EL (cell line): ENCODE measurements around the gene SEL1L.
"Not testable (repeated sequence)": the region's sequence is repeated elsewhere in the genome, so short reads cannot be mapped to it uniquely, and the experiment has no call there.

Experiments used
- DNase-seq: peaks from one replicate; pipeline ENCODE4 v3.0.0-alpha.2; 2016

Gene SEL1L

DNA sequence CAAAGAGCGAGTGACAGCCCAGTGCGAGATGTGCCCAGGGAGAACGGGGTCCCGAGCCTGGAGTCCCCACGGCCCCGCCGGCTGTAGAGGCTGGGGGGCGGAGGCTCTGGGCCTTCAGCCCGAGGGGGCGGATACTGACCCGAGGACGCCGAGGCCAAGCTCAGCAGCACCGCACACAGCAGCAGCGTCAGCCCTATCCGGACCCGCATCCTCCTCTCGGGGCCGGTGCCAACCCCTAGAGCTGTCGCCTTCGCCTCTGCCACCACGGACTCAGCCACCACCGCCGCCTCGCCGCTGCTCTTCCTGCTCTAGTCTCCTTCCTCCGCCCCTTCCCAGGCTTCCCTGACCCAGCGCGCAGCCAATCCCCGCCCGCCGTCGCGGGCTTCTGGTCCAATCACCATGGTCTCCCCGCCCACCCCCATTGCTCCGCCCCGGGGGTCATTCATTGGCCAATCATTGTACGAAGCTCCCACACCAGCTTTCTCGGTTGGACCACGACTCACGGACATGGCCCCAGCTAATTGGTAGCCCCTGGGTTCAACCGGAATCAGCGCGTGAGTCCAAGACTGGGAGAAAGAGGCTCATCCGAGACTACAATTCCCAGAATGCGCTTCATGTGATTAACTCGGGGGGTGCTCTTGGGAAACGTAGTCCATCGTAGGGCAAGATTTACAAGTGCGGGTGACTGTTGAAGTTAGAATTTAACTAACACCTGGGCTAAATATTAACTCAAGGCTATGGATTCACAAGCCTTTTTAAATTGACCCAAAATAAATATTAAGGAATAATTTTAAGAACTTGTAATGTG is at the start of gene SEL1L:
SEL1L (minus strand) TSS at position 318 of the 808 bp plus-strand sequence; CDS start at position 209, 109 bp downstream.
- DNase-seq = peak; percentile 100

DNA sequence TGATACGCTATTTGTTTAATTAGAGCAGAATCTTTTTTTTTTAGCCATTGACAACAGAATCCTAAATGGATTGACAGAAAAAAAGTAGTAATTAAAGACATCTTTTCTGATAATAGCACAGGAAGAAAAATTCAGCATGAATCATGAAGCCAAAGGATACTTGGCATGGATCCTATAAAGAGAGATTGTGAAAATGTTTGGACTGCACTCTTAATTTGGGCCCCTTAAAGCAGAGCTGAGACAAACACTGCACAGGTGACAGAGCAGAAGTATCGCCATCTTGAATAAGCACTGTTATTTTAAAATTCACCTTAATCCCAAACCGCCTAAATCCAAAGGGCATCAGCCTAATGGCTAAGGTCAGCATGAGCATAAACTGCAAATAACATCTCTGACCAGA is 48.8 kb upstream of the SEL1L start:
- no peak for DNase-seq

DNA sequence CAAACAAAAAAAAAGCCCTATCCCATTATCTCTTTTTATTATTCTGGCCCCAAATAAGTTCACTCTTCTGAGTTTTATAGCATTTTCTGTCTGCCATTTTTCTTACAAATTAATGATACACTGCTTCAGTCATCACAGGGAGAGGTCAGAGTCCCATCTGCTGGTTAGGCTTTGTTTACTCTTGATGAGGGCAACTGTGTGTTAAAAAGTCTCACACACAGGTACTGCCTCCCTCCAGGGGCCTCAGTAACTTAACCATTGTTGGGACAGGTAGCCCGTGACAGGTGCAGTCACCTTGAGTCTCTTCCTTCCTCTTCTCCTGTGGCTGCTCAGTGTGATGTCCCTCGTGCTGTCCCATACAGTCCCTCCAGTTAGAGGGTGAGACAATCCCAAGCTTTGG is 45.5 kb upstream of the SEL1L start:
- no peak for DNase-seq

DNA sequence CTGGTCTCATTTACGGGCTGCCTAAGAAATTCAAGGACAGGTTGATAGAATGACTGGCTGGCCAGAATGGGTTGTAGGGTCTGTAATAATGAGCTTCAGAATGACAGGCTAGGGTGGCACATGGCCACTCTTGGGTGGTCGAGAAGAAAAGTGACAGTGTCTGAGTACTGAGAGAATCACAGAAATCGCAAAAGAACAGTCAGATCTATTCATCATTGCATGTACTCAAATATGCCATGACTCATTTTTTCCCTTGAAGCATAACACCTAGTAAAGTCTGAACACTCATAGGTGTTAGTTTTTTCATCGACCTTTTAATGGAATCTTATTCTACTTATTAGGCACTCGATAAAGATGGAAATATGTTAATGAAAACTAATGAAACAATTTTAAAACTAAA is 37.8 kb upstream of the SEL1L start:
- no peak for DNase-seq

DNA sequence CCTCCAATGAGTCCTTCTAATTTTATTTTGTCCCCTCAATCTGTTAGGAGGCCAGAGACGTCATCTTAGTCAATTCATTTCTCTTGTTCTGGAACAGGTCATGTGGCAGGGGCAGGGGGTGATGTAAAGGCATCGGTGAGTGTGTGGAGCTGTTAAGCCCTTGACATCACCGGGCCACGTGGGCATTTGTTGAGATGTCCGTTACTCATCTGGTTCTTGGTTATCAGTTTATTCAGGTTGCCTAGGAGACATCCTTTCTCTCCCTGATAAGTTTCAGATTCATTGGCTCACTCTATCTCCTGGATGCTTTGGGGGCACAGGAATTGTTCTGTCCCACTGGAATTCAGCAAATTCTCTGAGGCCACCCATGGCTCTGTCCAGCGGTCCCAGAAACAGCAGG is 33.6 kb upstream of the SEL1L start:
- no peak for DNase-seq

DNA sequence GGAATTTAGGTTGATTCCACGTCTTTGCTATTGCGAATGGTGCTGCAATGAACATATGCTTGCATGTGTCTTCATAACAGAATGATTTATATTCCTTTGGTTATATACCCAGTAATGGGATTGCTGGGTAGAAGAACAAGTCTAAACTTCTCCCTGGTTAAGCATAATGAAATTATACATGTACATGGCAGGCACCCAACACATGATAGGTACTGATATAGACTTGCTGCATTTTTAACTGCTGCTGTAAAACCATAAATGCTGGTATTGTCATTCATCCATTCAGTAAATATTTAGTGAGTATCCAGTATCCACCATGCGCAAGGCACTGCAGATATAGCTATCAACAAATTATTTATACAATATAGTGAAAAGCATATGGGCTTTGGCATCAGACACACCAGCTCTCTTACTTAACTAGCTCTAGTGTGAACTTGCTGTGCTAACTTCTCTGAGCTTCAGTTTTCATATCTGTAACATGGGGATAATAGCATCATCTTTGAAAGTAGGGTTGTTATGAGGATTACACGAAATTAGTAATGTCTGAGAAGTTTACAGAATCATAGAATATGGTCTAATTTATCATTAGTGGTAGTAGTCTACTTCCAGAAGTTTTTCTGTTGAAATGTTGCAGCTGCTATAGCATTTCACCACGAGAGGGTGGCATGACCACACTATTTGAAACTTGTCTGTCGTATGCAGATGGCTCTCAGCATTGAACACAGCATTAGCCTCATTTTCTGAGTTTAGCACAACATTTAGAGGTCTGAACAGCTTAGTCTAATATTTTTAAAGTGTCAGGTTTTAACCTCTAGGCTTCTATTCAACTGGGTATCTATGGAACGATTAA is 32.0 kb upstream of the SEL1L start:
- peak; percentile 16 for DNase-seq

DNA sequence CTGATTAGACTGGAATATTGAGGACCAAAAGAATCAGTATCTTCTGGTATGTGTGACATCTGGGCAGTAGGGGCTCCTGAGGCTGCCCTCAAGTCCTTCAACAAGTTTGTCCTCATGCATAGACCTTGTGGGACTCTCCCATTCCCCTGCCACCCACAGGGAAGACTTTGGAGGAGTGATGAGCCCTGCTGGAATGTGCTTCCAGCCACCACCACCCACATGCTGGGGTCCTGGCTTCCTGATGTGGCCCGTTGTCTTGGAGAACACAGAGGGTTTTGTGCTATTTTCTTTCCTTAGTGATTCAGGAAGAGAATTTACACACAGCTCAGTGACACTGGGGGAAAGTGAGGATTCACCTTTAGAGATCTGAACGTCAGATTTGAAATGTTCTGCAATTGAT is 29.2 kb upstream of the SEL1L start:
- DNase-seq = no peak

DNA sequence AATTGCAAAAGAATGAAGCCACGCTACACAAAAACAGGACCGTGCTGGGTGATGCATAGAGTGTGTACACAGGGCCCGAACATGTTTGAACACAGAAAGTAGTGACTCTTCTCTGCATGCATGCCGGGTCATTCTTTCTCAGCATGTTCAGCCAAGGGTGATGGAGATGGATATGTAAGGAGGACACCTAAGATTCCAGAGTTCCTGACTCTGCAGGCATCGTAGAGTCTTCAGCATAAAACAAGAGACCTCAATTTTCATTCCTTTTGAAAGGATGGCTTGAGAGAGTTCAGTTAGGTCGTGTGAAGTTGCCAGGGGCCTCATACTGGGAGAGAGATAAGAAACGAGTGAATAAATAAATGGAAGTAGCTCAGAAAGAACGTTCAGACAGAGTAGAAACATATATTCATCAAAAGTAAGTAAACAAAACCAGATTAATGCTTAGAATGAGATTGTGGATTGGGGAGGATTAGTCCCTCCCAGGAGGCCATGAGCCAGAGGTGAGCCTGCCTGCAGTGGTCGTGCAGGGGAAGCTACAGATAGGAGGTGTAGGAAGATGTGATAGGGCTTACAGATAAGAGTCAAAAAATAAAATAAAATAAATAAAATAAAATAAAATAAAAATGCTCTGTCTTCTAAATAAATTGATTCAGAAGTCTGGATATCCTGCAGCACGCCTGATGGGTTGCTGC is 27.6 kb upstream of the SEL1L start:
- DNase-seq = no peak

DNA sequence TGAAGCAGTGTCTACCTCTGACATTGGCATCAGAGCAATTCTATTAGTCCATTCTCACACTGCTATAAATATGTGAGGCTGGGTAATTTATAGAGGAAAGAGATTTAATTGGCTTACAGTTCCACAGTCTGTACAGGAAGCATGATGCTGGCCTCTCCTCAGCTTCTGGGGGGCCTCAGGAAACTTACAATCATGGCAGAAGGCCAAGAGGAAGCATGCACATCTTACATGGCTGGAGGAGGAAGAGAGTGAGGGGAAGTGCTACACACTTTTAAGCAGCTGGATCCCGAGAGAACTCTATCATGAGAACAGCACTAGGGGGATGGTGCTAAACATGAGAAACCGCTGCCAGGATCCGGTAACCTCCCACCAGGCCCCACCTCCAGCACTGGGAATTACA is 25.7 kb upstream of the SEL1L start:
- DNase-seq = no peak

DNA sequence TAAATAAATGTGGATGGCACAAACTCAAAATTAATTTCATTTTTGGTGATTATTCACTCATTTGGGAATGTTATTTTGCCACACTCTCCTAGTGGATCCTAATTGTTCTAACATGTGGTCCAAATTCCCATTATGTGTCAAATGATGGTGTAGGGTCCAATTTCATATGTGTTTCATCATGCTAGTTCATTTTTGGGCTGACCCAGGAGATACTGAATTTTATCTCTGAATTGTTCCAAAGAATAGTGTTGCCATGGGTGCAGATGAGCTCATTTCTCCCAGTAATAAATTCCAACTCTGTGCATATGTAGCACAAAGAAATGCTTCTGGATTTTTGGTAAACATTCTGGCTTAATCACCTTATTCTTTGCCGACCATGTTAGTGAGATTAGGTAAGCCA is 23.5 kb upstream of the SEL1L start:
- DNase-seq = no peak

DNA sequence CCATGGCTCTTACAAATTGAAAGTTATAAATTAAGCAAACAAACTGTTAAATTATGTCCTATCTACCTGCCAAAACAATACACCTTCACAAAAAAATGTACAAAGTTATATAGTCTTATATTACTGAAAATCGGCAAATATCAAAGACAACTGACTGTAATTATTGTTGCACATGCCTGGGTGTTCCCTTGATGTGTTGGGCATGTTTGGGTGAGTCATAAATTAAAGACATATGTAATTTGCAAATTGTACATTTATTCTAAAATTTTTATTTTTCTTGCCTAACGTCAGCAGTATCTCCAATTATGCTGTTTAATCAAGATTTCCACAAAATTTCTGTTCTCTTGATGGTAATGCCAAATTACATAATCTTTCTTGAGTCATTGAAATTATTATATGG is 22.0 kb upstream of the SEL1L start:
- no peak for DNase-seq

DNA sequence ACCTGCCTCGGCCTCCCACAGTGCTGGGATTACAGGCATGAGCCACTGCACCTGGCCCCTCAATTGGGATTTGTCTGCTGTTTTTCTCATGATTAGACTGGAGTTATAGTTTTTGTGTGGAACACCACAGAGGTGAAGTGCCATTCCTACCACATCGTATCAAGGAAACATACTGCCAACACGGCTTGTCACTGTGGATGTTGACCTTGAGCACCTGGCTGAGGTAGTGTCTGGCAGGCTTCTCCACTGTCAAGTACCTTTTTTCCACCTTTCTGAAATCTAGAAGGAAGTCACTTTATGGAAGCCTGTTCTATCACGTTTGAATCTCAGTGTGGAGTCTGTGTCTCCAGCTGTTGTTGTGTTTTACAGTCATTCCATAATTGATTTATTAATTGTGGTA is 21.4 kb upstream of the SEL1L start:
- no peak for DNase-seq

DNA sequence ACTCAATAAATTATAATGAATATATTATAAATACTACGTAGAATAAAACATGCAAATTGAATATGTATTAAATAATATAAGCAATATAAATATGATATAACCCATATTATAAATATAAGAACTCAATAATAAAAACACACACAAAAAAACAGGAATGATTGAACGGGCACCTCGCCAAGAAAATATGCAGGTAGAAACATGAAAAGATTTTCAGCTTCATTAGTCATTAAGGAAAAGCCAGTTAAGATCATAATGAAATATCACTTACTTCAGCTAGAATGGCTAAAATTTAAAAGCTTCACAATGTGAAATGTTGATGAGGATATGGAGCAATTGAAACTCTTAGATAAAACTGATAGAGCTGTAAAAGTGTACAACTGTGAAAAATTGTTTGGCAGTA is 17.8 kb upstream of the SEL1L start:
- DNase-seq = no peak

DNA sequence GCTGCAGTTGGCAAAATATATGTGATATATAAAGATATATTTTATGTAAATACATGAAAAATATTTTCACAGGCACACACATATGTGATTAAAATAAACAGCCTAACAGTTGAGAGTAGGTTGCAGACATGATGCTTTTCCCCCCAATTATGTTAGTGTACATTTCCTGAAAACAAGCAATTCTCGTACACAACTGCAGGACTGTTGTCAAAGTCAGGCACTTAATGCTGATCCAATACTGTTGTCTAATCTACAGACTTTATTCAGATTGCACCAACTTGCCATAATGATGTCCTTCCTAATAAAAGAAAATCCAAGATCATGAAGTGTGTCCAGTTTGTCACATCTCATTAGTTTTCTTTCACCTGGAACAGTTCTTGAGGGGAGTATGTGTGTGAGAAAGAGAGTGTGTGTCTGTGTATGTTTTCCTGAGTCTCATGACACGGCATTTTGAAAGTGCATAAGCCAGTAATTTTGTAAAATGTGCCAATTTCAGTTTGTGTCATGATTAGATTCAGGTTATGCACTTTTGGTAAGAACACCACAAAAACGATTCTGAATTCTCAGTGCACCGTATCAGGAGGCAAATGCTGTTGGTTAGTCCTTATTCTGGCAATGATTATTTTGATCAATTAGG is 16.5 kb upstream of the SEL1L start:
- DNase-seq = no peak

DNA sequence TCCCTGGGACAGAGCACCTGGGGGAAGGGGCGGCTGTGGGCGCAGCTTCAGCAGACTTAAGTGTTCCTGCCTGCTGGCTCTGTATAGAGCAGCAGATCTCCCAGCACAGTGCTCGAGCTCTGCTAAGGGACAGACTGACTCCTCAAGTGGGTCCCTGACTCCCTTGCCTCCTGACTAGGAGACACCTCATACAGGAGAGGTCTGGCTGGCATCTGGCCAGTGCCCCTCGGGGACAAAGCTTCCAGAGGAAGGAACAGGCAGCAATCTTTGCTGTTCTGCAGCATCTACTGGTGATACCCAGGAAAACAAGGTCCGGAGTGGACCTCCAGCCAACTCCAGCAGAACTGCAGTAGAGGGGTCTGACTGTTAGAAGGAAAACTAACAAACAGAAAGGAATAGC is 7.6 kb upstream of the SEL1L start:
- not testable (repeated sequence) for DNase-seq

DNA sequence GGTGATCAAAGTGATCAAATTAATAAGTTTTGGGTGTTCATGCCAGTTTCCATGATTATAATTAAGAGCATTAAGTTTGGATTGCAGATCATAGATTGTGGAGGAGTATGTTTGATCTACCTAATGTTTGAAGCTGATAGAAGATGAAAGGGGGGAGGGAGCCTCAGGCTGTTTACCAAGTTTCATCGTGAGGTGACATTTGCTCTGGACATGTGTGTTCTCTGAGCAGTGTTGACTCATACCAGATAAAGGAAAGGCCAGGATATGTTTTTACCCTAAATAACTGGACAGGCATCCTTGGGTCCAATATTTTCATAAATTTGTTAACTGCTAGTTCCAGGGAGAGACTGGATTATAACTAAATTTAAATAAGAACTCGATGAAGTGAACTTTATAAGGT is 3.5 kb upstream of the SEL1L start:
- DNase-seq = no peak

DNA sequence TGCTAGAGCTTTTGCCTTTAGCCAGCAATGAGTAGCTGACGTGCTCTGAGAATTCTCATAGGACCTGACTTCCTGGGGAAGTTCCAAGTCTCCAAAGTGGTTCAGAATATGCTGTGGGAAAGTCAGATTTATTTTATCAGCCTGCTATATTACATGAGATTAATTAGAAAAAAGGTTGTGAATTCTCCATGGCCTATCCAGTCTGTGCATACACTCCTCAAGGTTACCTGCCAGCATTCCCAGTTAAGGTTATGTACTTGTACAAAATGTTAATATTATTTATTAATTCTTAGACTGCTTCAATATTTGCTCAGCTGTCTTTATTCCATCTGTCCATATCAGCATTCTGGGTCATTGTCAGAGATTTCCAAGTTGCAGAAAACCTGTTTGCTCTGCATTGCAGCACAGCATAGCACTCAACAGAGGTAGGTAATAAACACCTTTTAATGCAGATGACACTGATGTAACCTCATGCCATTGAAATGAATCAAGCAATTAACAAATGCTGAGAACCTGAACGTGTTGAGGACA is 2.7 kb upstream of the SEL1L start:
- no peak for DNase-seq

DNA sequence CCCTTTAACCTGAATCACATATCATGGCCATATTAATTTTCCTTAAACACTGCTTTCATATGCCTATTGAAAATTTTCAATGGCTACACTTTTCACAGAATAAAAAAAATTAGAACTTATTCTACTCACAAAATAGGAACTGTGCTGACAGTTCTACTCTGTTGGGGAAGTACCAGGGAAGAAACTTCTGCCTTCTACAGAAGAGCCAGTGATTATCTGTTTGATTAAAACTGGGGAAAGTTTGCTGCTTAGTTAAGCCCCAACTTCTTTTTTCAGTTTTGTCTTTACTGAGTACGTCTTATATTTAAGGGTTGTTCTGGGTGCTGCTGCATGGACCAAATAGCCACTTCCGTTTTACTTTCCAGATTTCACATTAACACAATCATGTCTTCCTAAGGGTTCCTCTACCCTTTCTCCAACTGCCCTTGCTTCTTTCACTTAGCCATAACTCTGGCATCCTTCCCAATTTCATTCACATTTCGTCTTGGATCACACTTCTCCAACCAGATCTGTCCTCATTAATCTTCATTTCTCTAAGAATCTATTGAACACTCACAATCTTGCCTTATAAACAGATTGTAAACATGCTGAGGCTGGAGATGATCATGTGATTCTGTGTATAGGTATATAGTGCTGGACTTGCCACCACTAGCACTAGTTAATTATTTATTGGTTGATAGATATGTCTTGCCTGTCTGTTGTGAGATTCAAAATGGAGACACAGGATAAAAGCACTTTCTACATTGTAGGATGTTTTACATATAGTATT is 1.9 kb upstream of the SEL1L start:
- DNase-seq = no peak

DNA sequence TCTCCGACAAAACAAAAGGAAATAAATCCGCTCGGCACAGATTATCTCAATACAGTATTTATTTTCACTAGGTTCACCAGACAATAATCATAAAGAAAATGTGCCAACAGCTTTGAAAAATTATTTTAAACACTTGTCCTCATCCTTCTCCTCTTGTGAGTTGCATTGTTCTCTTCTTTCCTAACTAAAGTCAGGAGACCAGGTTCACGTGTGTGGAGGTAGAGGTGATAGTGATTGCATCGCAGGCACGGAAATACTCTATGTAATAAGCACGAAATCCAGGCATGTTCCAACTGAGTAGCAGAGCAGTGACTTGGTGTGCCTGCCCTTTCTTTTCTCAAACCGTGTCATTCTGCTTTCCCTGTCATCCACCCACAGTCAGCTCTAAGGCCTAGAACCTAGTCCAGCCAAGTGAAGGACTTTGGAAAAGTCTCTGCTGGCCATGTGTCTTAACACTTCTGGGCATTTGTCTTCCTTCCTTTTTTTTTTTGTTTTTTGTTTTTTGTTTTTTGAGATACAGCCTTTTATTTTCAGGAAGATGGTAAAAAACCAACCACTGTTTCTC is 939 bp upstream of the SEL1L start:
- DNase-seq = no peak

DNA sequence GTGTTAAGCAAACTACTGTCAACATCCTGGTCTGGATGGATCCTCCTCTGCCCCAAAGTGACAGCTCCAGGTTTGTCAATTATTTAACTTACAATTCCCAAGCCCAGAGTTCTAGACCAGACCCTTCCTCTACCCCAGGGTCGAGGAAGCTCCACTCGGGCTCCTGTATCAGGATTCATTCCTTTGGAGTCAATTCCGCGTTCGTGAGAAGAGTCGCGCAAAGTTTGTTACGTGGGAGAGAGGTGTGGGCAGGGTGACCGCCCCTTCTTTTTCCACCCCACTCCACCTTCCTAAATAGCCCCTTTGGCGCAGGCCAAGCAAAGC is 479 bp downstream of the SEL1L start:
- DNase-seq = no peak

DNA sequence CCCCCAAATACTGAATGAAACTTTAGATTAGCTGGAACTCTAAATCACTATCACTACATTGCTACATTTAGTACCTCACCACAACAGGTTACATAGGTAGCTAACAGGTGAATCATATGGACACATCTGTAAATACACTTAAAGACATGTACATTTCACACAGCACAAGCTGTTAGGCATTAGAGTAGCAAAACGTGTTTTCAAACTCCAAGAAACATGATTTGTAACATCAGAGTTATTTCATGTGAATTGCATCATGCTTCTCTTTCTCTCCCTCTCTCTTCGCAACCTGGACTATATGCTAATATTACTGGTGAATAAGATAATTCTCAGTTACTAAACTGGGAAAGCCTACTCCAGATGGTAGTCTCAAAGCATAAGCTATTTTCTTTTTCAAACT is 4.3 kb downstream of the SEL1L start:
- DNase-seq = no peak

DNA sequence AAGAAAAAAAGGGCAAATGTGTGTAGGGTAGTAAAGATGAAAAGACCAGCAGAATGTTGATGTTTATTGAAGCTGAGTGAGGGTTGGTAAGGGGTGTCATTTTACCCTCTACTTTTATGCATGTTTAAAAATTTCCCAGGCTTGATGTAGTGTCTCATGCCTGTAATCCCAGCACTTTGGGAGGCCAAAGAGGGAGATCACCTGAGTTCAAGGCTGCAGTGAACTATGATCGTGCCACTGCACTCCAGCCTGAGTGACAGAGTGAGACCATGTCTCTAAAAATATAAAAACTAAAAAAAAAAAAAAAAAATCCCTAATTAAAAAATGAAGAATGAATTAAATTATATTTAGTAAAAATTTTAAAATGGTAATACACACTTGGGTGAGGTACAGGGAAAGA is 8.5 kb downstream of the SEL1L start:
- DNase-seq = no peak
